Left renal pelvis (tissue), 4 donors: ENCODE data around the gene RPTOR. TPM values are rescaled to one million over a fixed set of nuclear protein-coding genes. Genes with fewer than 3 reads are reported as not detected.

Source experiments
- DNase-seq, 4 donors: peaks; one replicate each; pipeline ENCODE4 v3.0.0-alpha.2; 2013; ENCODE audit warnings: low read depth in 4 of 4, low spot score in 3 of 4
- polyA plus RNA-seq, 4 donors: library from polyadenylated mRNA; unstranded; fragments of 120-200 nt; gene quantifications; one replicate each; pipeline ENCODE4 v1.2.1, GENCODE V29; 2013; ENCODE audit not compliant: insufficient read length in 4 of 4

RPTOR gene
- polyA plus RNA-seq, 4 donors, result 15.1 to 21.2 (median 16.9) TPM

- no peak for DNase-seq
Measured at GRCh38 chr17:80636361-80637018, 91.9 kb downstream of the RPTOR start.

- no peak for DNase-seq
Measured at GRCh38 chr17:80637048-80637781, 92.6 kb downstream of the RPTOR start.

GRCh38 chr17:80639658-80640057 is 95.0 kb downstream of the RPTOR start:
- DNase-seq, result no peak

GRCh38 chr17:80640366-80641084 is 95.9 kb downstream of the RPTOR start:
- no peak for DNase-seq

- no peak for DNase-seq
Measured at GRCh38 chr17:80643326-80644099, 98.9 kb downstream of the RPTOR start.

- DNase-seq, result no peak
Measured at GRCh38 chr17:80644536-80644935, 99.9 kb downstream of the RPTOR start.

- DNase-seq, result no peak
Measured at GRCh38 chr17:80645706-80646325, 101.2 kb downstream of the RPTOR start.

- DNase-seq, result no peak
Measured at GRCh38 chr17:80646328-80646727, 101.7 kb downstream of the RPTOR start.

GRCh38 chr17:80647746-80648145 is 103.1 kb downstream of the RPTOR start:
- no peak for DNase-seq

- no peak for DNase-seq
Measured at GRCh38 chr17:80649200-80649644, 104.6 kb downstream of the RPTOR start.

- no peak for DNase-seq
Measured at GRCh38 chr17:80649672-80650330, 105.2 kb downstream of the RPTOR start.

GRCh38 chr17:80650331-80650672 is 105.7 kb downstream of the RPTOR start:
- DNase-seq, result no peak

- no peak for DNase-seq
Measured at GRCh38 chr17:80650751-80651518, 106.3 kb downstream of the RPTOR start.

GRCh38 chr17:80652756-80653330 is 108.2 kb downstream of the RPTOR start:
- DNase-seq, result no peak

- DNase-seq, result no peak
Measured at GRCh38 chr17:80653856-80654255, 109.2 kb downstream of the RPTOR start.

GRCh38 chr17:80655608-80656007 is 111.0 kb downstream of the RPTOR start:
- no peak for DNase-seq

GRCh38 chr17:80656590-80656989 is 112.0 kb downstream of the RPTOR start:
- DNase-seq, result peak in 1 of 4 donors; percentile 53

- DNase-seq, result no peak
Measured at GRCh38 chr17:80657561-80657960, 112.9 kb downstream of the RPTOR start.

GRCh38 chr17:80658821-80659220 is 114.2 kb downstream of the RPTOR start:
- DNase-seq, result no peak
